ENCODE measurements around the gene SYNJ2BP.
"Not testable (repeated sequence)": the region's sequence is repeated elsewhere in the genome, so short reads cannot be mapped to it uniquely, and the experiment has no call there.

SYNJ2BP gene

DNA sequence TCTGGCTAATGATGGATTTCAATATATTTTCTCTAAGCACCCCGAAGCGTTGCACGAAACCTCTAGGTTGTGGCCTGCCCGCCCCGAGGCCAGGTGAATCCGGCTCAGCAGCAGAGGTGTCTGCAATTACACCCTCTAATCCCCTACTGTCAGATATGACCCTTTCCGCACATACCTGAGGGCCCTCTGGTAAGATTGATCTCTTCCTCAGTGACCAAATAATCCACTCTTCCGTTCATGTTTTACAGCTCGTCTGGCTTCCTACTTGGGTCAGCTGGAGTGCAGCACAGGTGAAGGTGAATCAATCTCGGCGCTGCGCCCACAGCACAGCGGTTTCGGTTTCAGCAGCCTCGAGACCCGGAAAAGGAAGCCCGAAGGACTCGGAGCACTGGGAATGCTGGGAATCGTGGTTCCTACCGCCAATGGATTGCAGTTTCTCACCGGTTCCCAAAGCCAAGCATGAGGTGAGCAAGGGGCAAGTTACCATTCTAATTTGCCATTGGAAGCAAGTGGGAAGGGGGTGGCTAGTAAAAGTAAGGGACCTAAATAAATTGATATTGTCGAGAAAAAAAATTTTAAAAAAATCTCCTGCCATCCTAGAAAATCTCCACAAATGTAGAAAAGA, at the start of gene SYNJ2BP:
Gene SYNJ2BP, minus strand, starts transcription at position 366 of the 625 bp plus-strand sequence. Its CDS starts 127 bp downstream, at position 239.
- peak; percentile 81 to 90 for DNase-seq

- no peak for DNase-seq
Observed at GRCh38 chr14:70454731-70455130, 37.8 kb upstream of the SYNJ2BP start.

- DNase-seq, result no peak
Observed at GRCh38 chr14:70451874-70452273, 35.0 kb upstream of the SYNJ2BP start, which contains the start of gene ADAM21. ADAM21 (plus strand) TSS chr14:70452174; CDS start chr14:70457500, 5,326 bp downstream.

- peak in 1 of 2 experiments; percentile 14 for DNase-seq
Observed at GRCh38 chr14:70448633-70449340, 31.9 kb upstream of the SYNJ2BP start.

DNA sequence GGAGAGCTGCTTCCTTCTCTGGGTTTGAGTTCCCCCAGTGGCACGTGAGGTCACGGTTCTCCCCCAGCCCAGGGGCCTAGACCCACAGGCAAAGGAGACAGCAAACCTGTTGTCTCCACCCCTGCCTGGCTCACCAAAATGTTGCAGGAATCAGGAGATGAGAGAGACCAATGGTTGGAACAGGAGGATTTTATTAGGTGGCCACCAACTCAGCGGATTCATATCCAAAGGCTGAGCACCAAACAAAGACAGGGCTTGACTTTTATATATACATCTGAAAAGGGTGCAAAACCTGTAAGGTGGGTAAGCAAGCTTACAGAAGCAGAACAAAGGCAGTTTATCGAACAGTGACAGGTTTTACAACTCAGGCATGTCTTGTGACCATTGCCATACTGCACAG, 25.9 kb upstream of the SYNJ2BP start:
- no peak for DNase-seq

DNA sequence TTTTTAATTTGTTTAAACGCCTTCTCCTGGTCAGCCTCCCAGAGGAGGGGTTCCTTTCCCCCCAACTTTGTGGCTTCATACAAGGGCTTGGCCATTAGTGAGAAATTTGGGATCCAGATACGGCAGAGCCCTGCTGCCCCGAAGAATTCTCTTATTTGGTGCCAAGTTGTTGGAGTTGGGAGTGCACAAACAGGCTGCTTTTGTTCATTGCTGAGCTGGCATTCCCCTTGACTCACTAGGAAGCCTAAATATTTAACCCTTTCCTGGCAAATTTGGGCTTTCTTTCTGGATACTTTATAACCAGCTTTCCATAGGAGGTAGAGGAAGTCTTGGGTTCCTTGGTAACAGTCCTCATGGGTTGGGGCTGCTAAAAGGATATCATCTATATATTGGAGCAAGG, 24.8 kb upstream of the SYNJ2BP start:
- DNase-seq, result no peak

GRCh38 chr14:70436867-70437266, 20.0 kb upstream of the SYNJ2BP start:
- DNase-seq, result no peak

DNA sequence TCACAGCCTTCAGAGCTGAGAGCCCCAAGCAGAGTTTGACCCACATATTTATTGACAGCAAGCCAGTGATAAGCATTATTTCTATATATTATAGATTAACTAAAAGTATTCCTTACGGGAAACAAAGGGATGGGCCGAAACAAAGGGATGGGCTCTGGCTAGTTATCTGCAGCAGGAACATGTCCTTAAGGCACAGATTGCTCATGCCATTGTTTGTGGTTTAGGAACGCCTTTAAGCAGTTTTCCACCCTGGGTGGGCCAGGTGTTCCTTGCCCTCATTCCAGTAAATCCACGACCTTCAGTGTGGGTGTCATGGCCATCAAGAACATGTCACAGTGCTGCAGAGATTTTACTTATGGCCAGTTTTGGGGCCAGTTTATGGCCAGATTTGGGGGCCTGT, 9.7 kb upstream of the SYNJ2BP start:
- not testable (repeated sequence) for DNase-seq

DNA sequence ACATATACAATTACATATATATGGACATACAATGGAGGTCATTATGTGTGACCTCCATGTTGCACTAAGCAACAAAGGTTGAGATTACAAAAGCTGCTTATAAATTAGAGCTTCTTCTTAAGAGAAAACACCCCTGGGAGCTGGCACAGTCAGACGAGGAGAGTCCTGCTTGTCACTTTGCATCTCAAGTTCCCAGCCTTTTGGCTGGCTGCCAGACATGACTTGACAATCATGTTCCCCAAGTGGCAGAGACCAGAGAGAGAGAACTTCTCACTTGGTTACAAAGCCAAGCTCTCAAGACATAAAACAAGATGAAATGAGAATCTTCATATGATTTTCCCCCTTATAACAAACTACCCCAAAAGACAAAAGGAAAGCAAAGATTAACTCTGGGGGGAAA, 8.5 kb upstream of the SYNJ2BP start:
- peak in 1 of 2 experiments; percentile 25 for DNase-seq

DNA sequence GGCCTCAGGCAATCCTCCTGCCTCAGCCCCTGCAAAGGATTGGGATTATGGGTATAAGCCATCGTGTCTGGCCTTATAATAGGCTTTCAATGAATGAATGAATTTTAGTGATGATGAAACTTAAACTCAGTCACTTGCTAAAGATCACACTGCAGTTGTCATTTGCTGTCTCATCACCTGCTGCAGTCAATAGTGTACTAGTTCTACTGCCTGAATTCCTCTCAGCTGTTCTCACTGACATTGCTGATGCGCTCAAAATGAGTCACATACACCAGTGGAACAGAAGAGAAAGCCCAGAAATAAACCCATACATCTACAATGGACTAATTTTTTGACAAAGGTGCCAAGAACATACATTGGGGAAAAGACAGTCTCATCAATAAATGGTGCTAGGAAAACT, 5.6 kb upstream of the SYNJ2BP start:
- DNase-seq, result no peak

GRCh38 chr14:70419270-70419931, 2.5 kb upstream of the SYNJ2BP start:
- DNase-seq, result not testable (repeated sequence)

GRCh38 chr14:70416338-70416724, 559 bp downstream of the SYNJ2BP start:
- peak in 1 of 2 experiments; percentile 27 for DNase-seq

DNA sequence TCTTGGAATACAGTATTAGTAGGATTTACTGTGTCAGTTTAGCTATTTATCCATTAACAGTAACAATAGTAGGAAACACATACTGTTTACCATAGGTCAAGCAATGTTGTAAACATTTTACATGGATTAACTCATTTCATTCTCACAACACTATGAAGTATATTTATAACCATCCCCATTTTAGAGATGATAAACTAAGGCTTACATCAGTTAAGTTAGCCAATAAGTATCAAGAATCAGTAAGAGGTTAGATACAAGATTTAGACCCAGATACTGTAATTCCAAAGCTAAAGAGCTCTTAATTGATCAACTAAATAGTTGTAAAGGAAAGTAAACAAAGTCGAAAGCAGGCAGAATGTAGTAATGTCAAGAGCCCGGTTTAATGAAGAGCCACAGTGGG, 1.1 kb downstream of the SYNJ2BP start:
- DNase-seq, result no peak

- DNase-seq, result no peak
Observed at GRCh38 chr14:70407621-70408020, 9.3 kb downstream of the SYNJ2BP start.

GRCh38 chr14:70406216-70406615, 10.7 kb downstream of the SYNJ2BP start:
- DNase-seq, result not testable (repeated sequence)

- DNase-seq, result peak in 1 of 2 experiments; percentile 13
Observed at GRCh38 chr14:70403335-70403734, 13.6 kb downstream of the SYNJ2BP start.

DNA sequence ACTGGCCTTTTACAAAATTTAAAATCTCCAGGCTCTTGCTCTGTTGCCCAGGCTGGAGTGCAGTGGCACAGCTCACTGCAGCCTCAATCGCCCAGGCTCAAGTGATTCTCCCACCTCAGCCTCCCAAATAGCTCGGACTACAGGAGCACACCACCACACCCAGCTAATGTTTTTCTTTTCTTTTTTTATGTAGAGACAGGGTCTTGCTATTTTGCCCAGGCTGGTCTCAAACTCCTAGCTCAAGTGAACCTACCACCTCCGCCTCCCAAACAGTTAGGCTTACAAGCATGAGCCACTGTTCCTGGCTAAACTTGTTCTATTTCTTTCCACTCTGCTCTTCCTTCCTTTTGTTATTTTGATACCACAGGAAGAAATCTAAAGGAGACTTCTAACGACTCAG, 15.2 kb downstream of the SYNJ2BP start:
- DNase-seq, result no peak

- no peak for DNase-seq
Observed at GRCh38 chr14:70398706-70399431, 18.0 kb downstream of the SYNJ2BP start.

- DNase-seq, result no peak
Observed at GRCh38 chr14:70398280-70398679, 18.6 kb downstream of the SYNJ2BP start.

GRCh38 chr14:70397746-70398145, 19.1 kb downstream of the SYNJ2BP start:
- no peak for DNase-seq

- DNase-seq, result no peak
Observed at GRCh38 chr14:70394674-70395306, 22.1 kb downstream of the SYNJ2BP start.

DNA sequence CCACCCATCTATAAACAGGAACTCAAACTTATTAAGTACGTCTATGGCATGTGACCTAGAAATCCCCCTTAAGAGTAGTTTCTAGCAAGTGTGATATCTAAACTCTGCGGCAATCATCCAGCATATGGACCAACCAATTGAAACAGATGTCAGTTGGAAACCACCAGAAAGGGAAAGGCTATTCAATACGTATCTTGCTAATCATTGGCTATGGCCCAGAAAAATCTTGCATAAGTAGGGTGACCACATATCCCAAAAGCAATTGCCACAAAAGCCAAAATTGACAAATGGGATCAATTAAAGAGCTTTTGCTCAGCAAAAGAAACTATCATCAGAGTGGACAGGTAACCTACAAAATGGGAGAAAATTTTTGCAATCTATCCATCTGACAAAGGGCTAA, 24.2 kb downstream of the SYNJ2BP start:
- peak; percentile 12 to 76 for DNase-seq

All from NCI-H524 (cell line).